Neural cell (in vitro differentiated cells): Measurements from ENCODE around the gene HIGD1C. TPM values are rescaled to one million over a fixed set of nuclear protein-coding genes. Genes with fewer than 3 reads are reported as not detected.

Source experiments
- H2AFZ ChIP-seq: fragments of 200-600, 300-800 bp; sonication (generic), shearing (Covaris generic); 2 replicates; pipeline ENCODE4 v1.6.0; 2014; ENCODE audit warnings: low read depth, mild to moderate bottlenecking, antibody characterized with exemption, low read length, moderate library complexity
- H3F3A ChIP-seq: fragments of 200-600 bp; shearing (Covaris generic); 2 replicates; pipeline ENCODE4 v1.6.1; 2016; ENCODE audit warnings: mild to moderate bottlenecking, moderate library complexity, mixed read lengths, antibody characterized with exemption, low read length; ENCODE audit not compliant: insufficient read depth, poor library complexity, severe bottlenecking
- H3K27ac ChIP-seq: fragments of 200-600, 300-800 bp; sonication (generic), shearing (Covaris generic); 2 replicates; pipeline ENCODE4 v1.5.1; 2014; ENCODE audit warnings: mild to moderate bottlenecking, low read length, moderate library complexity
- H3K27me3 ChIP-seq: fragments of 300-800, 200-600 bp; sonication (generic), shearing (Covaris generic); 2 replicates; pipeline ENCODE4 v1.6.0; 2014; ENCODE audit warnings: mild to moderate bottlenecking, low read depth, low read length, moderate library complexity; ENCODE audit not compliant: insufficient read depth
- H3K36me3 ChIP-seq: fragments of 300-800, 200-600 bp; sonication (generic), shearing (Covaris generic); 2 replicates; pipeline ENCODE4 v1.5.1; 2014; ENCODE audit warnings: mild to moderate bottlenecking, antibody characterized with exemption, low read length, moderate library complexity; ENCODE audit not compliant: insufficient read depth
- H3K4me2 ChIP-seq: fragments of 300-800, 200-600 bp; sonication (generic), shearing (Covaris generic); 2 replicates; pipeline ENCODE4 v1.6.0; 2014; ENCODE audit warnings: mild to moderate bottlenecking, low read length
- H3K4me3 ChIP-seq: fragments of 300-800, 200-600 bp; sonication (generic), shearing (Covaris generic); 2 replicates; pipeline ENCODE4 v1.5.1; 2014; ENCODE audit warnings: mild to moderate bottlenecking, low read length, moderate library complexity
- H3K79me2 ChIP-seq: fragments of 200-600 bp; shearing (Covaris generic); replicated peaks from 2 replicates; pipeline ENCODE4 v1.6.0; 2014; ENCODE audit warnings: mild to moderate bottlenecking, low read length, moderate library complexity; ENCODE audit not compliant: insufficient read depth
- H3K9ac ChIP-seq: fragments of 300-800, 200-600 bp; sonication (generic), shearing (Covaris generic); 2 replicates; pipeline ENCODE4 v1.6.1; 2016; ENCODE audit warnings: mild to moderate bottlenecking, low read length, mixed read lengths
- H3K9me2 ChIP-seq: fragments of 200-600 bp; shearing (Covaris generic); 2 replicates; pipeline ENCODE4 v1.6.1; 2016; ENCODE audit warnings: mild to moderate bottlenecking, low read length, mixed read lengths; ENCODE audit not compliant: insufficient read depth
- H3K9me3 ChIP-seq: fragments of 200-600, 300-800 bp; sonication (generic), shearing (Covaris generic); 2 replicates; pipeline ENCODE4 v1.6.1; 2016; ENCODE audit warnings: mild to moderate bottlenecking, mixed run types, low read length, moderate library complexity, mixed read lengths
- H4K20me1 ChIP-seq: fragments of 200-600 bp; shearing (Covaris generic); 2 replicates; pipeline ENCODE4 v1.6.1; 2016; ENCODE audit warnings: mild to moderate bottlenecking, mixed run types; ENCODE audit not compliant: insufficient read depth
- CTCF ChIP-seq: fragments of 450-650 bp; IDR thresholded peaks from 2 replicates; pipeline ENCODE4 v1.5.1; 2014; ENCODE audit warnings: antibody characterized with exemption, mild to moderate bottlenecking, moderate library complexity; ENCODE audit not compliant: poor library complexity, severe bottlenecking
- EP300 ChIP-seq: fragments of 450-650 bp; conservative IDR thresholded peaks from 2 replicates; pipeline ENCODE4 v1.6.1; 2014; ENCODE audit warnings: antibody characterized with exemption, mild to moderate bottlenecking, moderate library complexity; ENCODE audit not compliant: poor library complexity, severe bottlenecking
- EZH2 ChIP-seq: fragments of 200-600, 300-800 bp; shearing (Covaris generic), sonication (generic); IDR thresholded peaks from 2 replicates; pipeline ENCODE4 v1.6.1; 2014; ENCODE audit warnings: antibody characterized with exemption, low read length, borderline replicate concordance, mild to moderate bottlenecking; ENCODE audit not compliant: insufficient read depth, poor library complexity, severe bottlenecking
- MXI1 ChIP-seq: fragments of 450-650 bp; conservative IDR thresholded peaks from 2 replicates; pipeline ENCODE4 v1.6.1; 2014; ENCODE audit warnings: antibody characterized with exemption, mild to moderate bottlenecking; ENCODE audit not compliant: poor library complexity, severe bottlenecking
- POLR2AphosphoS5 ChIP-seq: IDR thresholded peaks from 2 replicates; pipeline ENCODE4 v1.6.1; 2012
- RAD21 ChIP-seq: fragments of 450-650 bp; conservative IDR thresholded peaks from 2 replicates; pipeline ENCODE4 v1.6.1; 2014; ENCODE audit warnings: antibody characterized with exemption, mild to moderate bottlenecking, moderate library complexity
- REST ChIP-seq: IDR thresholded peaks from 2 replicates; pipeline ENCODE4 v1.6.1; 2012; ENCODE audit warnings: borderline replicate concordance
- SMC3 ChIP-seq: fragments of 450-650 bp; conservative IDR thresholded peaks from 2 replicates; pipeline ENCODE4 v1.6.1; 2014; ENCODE audit warnings: antibody characterized with exemption, mild to moderate bottlenecking, moderate library complexity; ENCODE audit not compliant: poor library complexity
- TAF1 ChIP-seq: IDR thresholded peaks from 2 replicates; pipeline ENCODE4 v1.6.1; 2012; ENCODE audit warnings: low read depth
- polyA plus RNA-seq: library from polyadenylated mRNA; depleted of rRNA; stranded (reverse); fragments of >200 nt; gene quantifications from 2 replicates; pipeline ENCODE4 v1.2.3, GENCODE V29; 2014

HIGD1C gene
- polyA plus RNA-seq, 1 donor from 2014 or later: not detected

GRCh38 chr12:51011955-51012354 lies 59.6 kb downstream of the HIGD1C start:
- no peak overlapping the region for H2AFZ ChIP-seq
- no peak overlapping the region for H3K4me3 ChIP-seq
- H3K4me2 ChIP-seq: no peak overlapping the region
- TF ChIP-seq CTCF: no peak
- no peak for TF ChIP-seq TAF1
- no peak for TF ChIP-seq MXI1
- no peak for TF ChIP-seq RAD21
- TF ChIP-seq EZH2: no peak
- no peak for TF ChIP-seq SMC3
- no peak for TF ChIP-seq REST
- TF ChIP-seq POLR2AphosphoS5: no peak
- TF ChIP-seq EP300: no peak
- no peak overlapping the region for H3K27ac ChIP-seq
- H3K9ac ChIP-seq: no peak overlapping the region
- H3K36me3 ChIP-seq: no peaks in the 10 kb centered on the region
- H3K27me3 ChIP-seq: no peaks in the 10 kb centered on the region
- peaks cover 4% of the 10 kb centered on the region for H3K79me2 ChIP-seq
- no peaks in the 10 kb centered on the region for H3K9me2 ChIP-seq
- no peaks in the 10 kb centered on the region for H4K20me1 ChIP-seq
- H3K9me3 ChIP-seq: no peaks in the 10 kb centered on the region
- H3F3A ChIP-seq: no peaks in the 10 kb centered on the region

GRCh38 chr12:51012570-51013236 lies 60.4 kb downstream of the HIGD1C start:
- H3K27me3 ChIP-seq: no peaks in the 10 kb centered on the region
- no peaks in the 10 kb centered on the region for H3K36me3 ChIP-seq
- H3K9me2 ChIP-seq: no peaks in the 10 kb centered on the region
- H3K27ac ChIP-seq: no peak overlapping the region
- H2AFZ ChIP-seq: no peak overlapping the region
- peaks cover 6% of the 10 kb centered on the region for H3K79me2 ChIP-seq
- H3K9ac ChIP-seq: no peak overlapping the region
- no peak overlapping the region for H3K4me3 ChIP-seq
- H3K4me2 ChIP-seq: no peak overlapping the region
- no peak for TF ChIP-seq SMC3
- TF ChIP-seq CTCF: no peak
- TF ChIP-seq MXI1: no peak
- TF ChIP-seq REST: no peak
- TF ChIP-seq RAD21: no peak
- TF ChIP-seq TAF1: no peak
- no peak for TF ChIP-seq POLR2AphosphoS5
- TF ChIP-seq EZH2: no peak
- no peak for TF ChIP-seq EP300
- no peaks in the 10 kb centered on the region for H3K9me3 ChIP-seq
- H4K20me1 ChIP-seq: no peaks in the 10 kb centered on the region
- no peaks in the 10 kb centered on the region for H3F3A ChIP-seq
